B cell (primary cell): Measurements from ENCODE around the gene LIMK1. TPM values are rescaled to one million over a fixed set of nuclear protein-coding genes. Genes with fewer than 3 reads are reported as not detected.
A peak's percentile ranks its signal among the peaks of the same experiment; 100 is the strongest.

Experiments
- ATAC-seq: fragments of 200-7000 bp; cut with Tn5 transposase; one replicate; pipeline ENCODE4 v1.10.0; 2021; ENCODE audit warnings: low read depth, mild to moderate bottlenecking, moderate number of reproducible peaks, moderate library complexity
- CTCF ChIA-PET: fragments of 350-600 bp; sonication (Branson Sonifier 250); formaldehyde crosslinking; loops from one replicate; lab custom pipeline; 2021; ENCODE audit warnings: antibody characterized with exemption, inconsistent platforms; lab: Charles Lee
- POLR2A ChIA-PET: fragments of 350-600 bp; sonication (Branson Sonifier 250); formaldehyde crosslinking; loops from one replicate; lab custom pipeline; 2021; ENCODE audit warnings: antibody characterized with exemption; lab: Charles Lee
- DNase-seq: peaks from one replicate; pipeline ENCODE4 v3.0.0; 2013
- H2AFZ ChIP-seq: 2 replicates; pipeline ENCODE4 v1.6.1; 2012; ENCODE audit warnings: mild to moderate bottlenecking, low read depth, low read length; ENCODE audit not compliant: insufficient read depth, poor library complexity, severe bottlenecking
- H3K27ac ChIP-seq, 2 donors: 1 replicate in 1 of 2; 2 replicates in 1 of 2; pipeline ENCODE4 v1.5.1; 2012 to 2013; ENCODE audit warnings: low read length in 2 of 2, mild to moderate bottlenecking in 2 of 2, moderate library complexity in 1 of 2
- H3K27me3 ChIP-seq, 4 experiments: fragments of 200-600 bp in 1 of 4; sonication (generic) in 1 of 4; replicated peaks in 1 of 4; 1 replicate in 2 of 4; 2 replicates in 2 of 4; pipeline versions ENCODE4 v1.6.1 to v1.7.0; 2013 to 2016; ENCODE audit warnings: low read length in 3 of 4, mild to moderate bottlenecking in 2 of 4, mixed read lengths in 1 of 4, moderate library complexity in 1 of 4; ENCODE audit not compliant: insufficient read depth in 4 of 4, control insufficient read depth in 3 of 4; ENCODE audit errors: control extremely low read depth in 1 of 4
- H3K36me3 ChIP-seq, 2 experiments: replicated peaks in 1 of 2; 1 replicate in 1 of 2; 2 replicates in 1 of 2; pipeline versions ENCODE4 v1.6.1 to v1.7.1; 2013; ENCODE audit warnings: low read length in 1 of 2; ENCODE audit not compliant: insufficient read depth in 2 of 2, control insufficient read depth in 1 of 2; ENCODE audit errors: control extremely low read depth in 1 of 2, extremely low read depth in 1 of 2
- H3K4me1 ChIP-seq, 2 donors: fragments of 200-600 bp in 1 of 2; sonication (generic) in 1 of 2; 1 replicate in 1 of 2; 2 replicates in 1 of 2; pipeline versions ENCODE4 v1.5.1 to v1.6.1; 2013 to 2017; ENCODE audit warnings: low read length in 2 of 2; ENCODE audit not compliant: control insufficient read depth in 2 of 2, insufficient read depth in 2 of 2
- H3K4me2 ChIP-seq: replicated peaks from 2 replicates; pipeline ENCODE3; 2012; ENCODE audit warnings: mild to moderate bottlenecking, low read depth, low read length; ENCODE audit not compliant: poor library complexity, severe bottlenecking
- H3K4me3 ChIP-seq, 5 experiments: fragments of 200-600 bp in 1 of 5; sonication (generic) in 1 of 5; 1 replicate in 3 of 5; 2 replicates in 2 of 5; pipeline versions ENCODE4 v1.5.1 to v1.7.0; 2011 to 2016; ENCODE audit warnings: low read length in 4 of 5, mild to moderate bottlenecking in 4 of 5, low read depth in 2 of 5, control low read depth in 1 of 5, moderate library complexity in 1 of 5; ENCODE audit not compliant: insufficient read depth in 1 of 5; ENCODE audit errors: control extremely low read depth in 1 of 5, extremely low read depth in 1 of 5
- H3K79me2 ChIP-seq: fragments of 200-600 bp; sonication (generic); one replicate; pipeline ENCODE4 v1.6.0; 2016; ENCODE audit warnings: low read length; ENCODE audit not compliant: control insufficient read depth, insufficient read depth
- H3K9ac ChIP-seq: fragments of 200-600 bp; sonication (generic); 2 replicates; pipeline ENCODE4 v1.6.1; 2017; ENCODE audit warnings: mild to moderate bottlenecking, low read length, moderate library complexity
- H3K9me3 ChIP-seq, 3 donors: one replicate each; pipeline versions ENCODE4 v1.6.1 to v1.7.1; 2013; ENCODE audit warnings: low read length in 2 of 3; ENCODE audit not compliant: control insufficient read depth in 2 of 3, insufficient read depth in 1 of 3; ENCODE audit errors: control extremely low read depth in 1 of 3
- H4K20me1 ChIP-seq: 2 replicates; pipeline ENCODE4 v1.6.0; 2012; ENCODE audit warnings: mild to moderate bottlenecking, low read length; ENCODE audit not compliant: insufficient read depth, control insufficient read depth, poor library complexity, severe bottlenecking
- H3K27ac Mint-ChIP-seq: one replicate; pipeline ENCODE4 v1.8.0; 2021; ENCODE audit warnings: mixed read lengths
- H3K27me3 Mint-ChIP-seq: one replicate; pipeline ENCODE4 v1.8.0; 2021; ENCODE audit warnings: mixed read lengths
- H3K4me1 Mint-ChIP-seq: one replicate; pipeline ENCODE4 v1.8.0; 2021; ENCODE audit warnings: mixed read lengths
- H3K4me3 Mint-ChIP-seq: one replicate; pipeline ENCODE4 v1.8.0; 2021; ENCODE audit warnings: mixed read lengths
- H3K9me3 Mint-ChIP-seq: one replicate; pipeline ENCODE4 v1.8.0; 2022; ENCODE audit warnings: mixed read lengths; ENCODE audit not compliant: insufficient read depth
- CTCF ChIP-seq: fragments of 200-600 bp; IDR thresholded peaks from one replicate; pipeline ENCODE4 v1.8.0; 2022; ENCODE audit warnings: antibody characterized with exemption, mild to moderate bottlenecking
- EZH2 ChIP-seq: IDR thresholded peaks from 2 replicates; pipeline ENCODE4 v1.6.1; 2012; ENCODE audit warnings: borderline replicate concordance, low read depth, mild to moderate bottlenecking, moderate library complexity, low read length; ENCODE audit not compliant: insufficient read depth, poor library complexity, severe bottlenecking
- WGBS: methylation state at CpG from one replicate; pipeline ENCODE4 v1.1.5; 2013; ENCODE audit warnings: missing lambda C conversion rate; ENCODE audit not compliant: insufficient coverage; 5-methylcytosine and 5-hydroxymethylcytosine counted together
- intact Hi-C: fragments of 100-400 bp; cut with micrococcal nuclease; formaldehyde crosslinking; loops from one replicate; pipeline ENCODE4 v1.10.0; 2022
- polyA plus RNA-seq: library from polyadenylated mRNA; depleted of rRNA; stranded (reverse); fragments of >200 nt; gene quantifications from 2 replicates; pipeline ENCODE4 v1.2.3, GENCODE V29; 2012
- total RNA-seq, 2 donors: library from RNA; stranded (reverse); fragments of 120-200 nt in 1 of 2; gene quantifications; 1 replicate in 1 of 2; 2 replicates in 1 of 2; pipeline versions ENCODE4 v1.2.3 to v1.2.4, GENCODE V29; 2013 to 2022

LIMK1 gene
- total and polyA plus RNA-seq, 2 donors (not counting 1 experiment from before 2014, with no cell fraction given): 38.7 to 70.8 TPM

GRCh38 chr7:74064696-74065095, 18.9 kb upstream of the LIMK1 start:
- H3K4me1 Mint-ChIP-seq: peaks cover 5% of the 10 kb centered on the region
- ATAC-seq (no peak), DNase-seq (peak; percentile 2)
- no peak overlapping the region for H3K27ac Mint-ChIP-seq
- Histone ChIP-seq H3K4me2 (no peak overlapping the region), H3K9me3 (peaks cover 0 to 3% (median 0%) of the 10 kb centered on the region in 3 donors), H3K79me2 (no peaks in the 10 kb centered on the region), H3K4me3 (no peak overlapping the region), H3K9ac (no peak overlapping the region), H3K27me3 (no peaks in the 10 kb centered on the region), H3K36me3 (no peaks in the 10 kb centered on the region), H4K20me1 (no peaks in the 10 kb centered on the region), H3K4me1 (peaks cover 0 to 8% of the 10 kb centered on the region in 2 donors), H2AFZ (no peak overlapping the region), H3K27ac (no peak overlapping the region)
- no peak for TF ChIP-seq EZH2
- TF ChIP-seq CTCF: no peak
- H3K27me3 Mint-ChIP-seq: no peaks in the 10 kb centered on the region
- POLR2A ChIA-PET: no interaction called here
- CTCF ChIA-PET: interaction anchor here (0.9 to 7.9 kb wide), 6 partner anchors 10 to 336 kb away, joined by 4 to 110 read pairs (median 8); partner anchors contain the start of gene EIF4H
- 80% methylated on average over 2 of the region's 4 CpGs for WGBS
- H3K9me3 Mint-ChIP-seq: no peaks in the 10 kb centered on the region
- intact Hi-C loops: loop anchor here (5.0 kb wide), 1 partner anchor 53 kb away; no protein-coding TSS in a partner anchor
- H3K4me3 Mint-ChIP-seq: no peak overlapping the region

GRCh38 chr7:74066626-74067025, 17.0 kb upstream of the LIMK1 start:
- Histone ChIP-seq H2AFZ (no peak overlapping the region), H3K27ac (no peak overlapping the region), H3K4me3 (no peak overlapping the region), H3K4me1 (peaks cover 0 to 8% of the 10 kb centered on the region in 2 donors), H3K79me2 (no peaks in the 10 kb centered on the region), H3K36me3 (no peaks in the 10 kb centered on the region), H3K4me2 (no peak overlapping the region), H4K20me1 (no peaks in the 10 kb centered on the region), H3K27me3 (no peaks in the 10 kb centered on the region), H3K9ac (no peak overlapping the region), H3K9me3 (peaks cover 0 to 3% (median 0%) of the 10 kb centered on the region in 3 donors)
- ATAC-seq: no peak
- no peak overlapping the region for H3K4me3 Mint-ChIP-seq
- no peak overlapping the region for H3K27ac Mint-ChIP-seq
- ChIA-PET POLR2A (no interaction called here), CTCF (interaction anchor here (0.6 to 7.9 kb wide), 8 partner anchors 16 to 339 kb away, joined by 3 to 110 read pairs (median 8); partner anchors contain the start of gene EIF4H)
- intact Hi-C loops: loop anchor here (5.0 kb wide), 1 partner anchor 51 kb away; no protein-coding TSS in a partner anchor
- TF ChIP-seq EZH2: no peak
- no peak for TF ChIP-seq CTCF
- peak; percentile 14 for DNase-seq
- no peaks in the 10 kb centered on the region for H3K9me3 Mint-ChIP-seq
- WGBS: 100% methylated on average over 1 of the region's 3 CpGs
- H3K27me3 Mint-ChIP-seq: no peaks in the 10 kb centered on the region
- H3K4me1 Mint-ChIP-seq: peaks cover 5% of the 10 kb centered on the region
